T1000 (cell line): ENCODE data around the gene TRPM4.
A peak's percentile ranks its signal among the peaks of the same experiment; 100 is the strongest.
"Not testable (repeated sequence)": the region's sequence is repeated elsewhere in the genome, so short reads cannot be mapped to it uniquely, and the experiment has no call there.

Experiments used
- DNase-seq: peaks from one replicate; lab custom pipeline; 2025; ENCODE audit warnings: mixed read lengths; lab: John Stamatoyannopoulos, UW

TRPM4 gene

GRCh38 chr19:49190781-49191180 is 33.2 kb downstream of the TRPM4 start:
- DNase-seq = no peak

GRCh38 chr19:49193822-49194394 is 36.3 kb downstream of the TRPM4 start:
- no peak for DNase-seq

GRCh38 chr19:49194408-49194807 is 36.8 kb downstream of the TRPM4 start:
- no peak for DNase-seq

- DNase-seq = no peak
These were observed 39.1 kb downstream of the TRPM4 start for GRCh38 chr19:49196527-49197240.

GRCh38 chr19:49200238-49200862 is 42.8 kb downstream of the TRPM4 start:
- no peak for DNase-seq

- no peak for DNase-seq
These were observed 43.5 kb downstream of the TRPM4 start for GRCh38 chr19:49201042-49201441.

- no peak for DNase-seq
These were observed 47.5 kb downstream of the TRPM4 start for GRCh38 chr19:49205114-49205513.

- DNase-seq = not testable (repeated sequence)
These were observed 51.9 kb downstream of the TRPM4 start for GRCh38 chr19:49209502-49209901.

GRCh38 chr19:49210108-49210900 is 52.7 kb downstream of the TRPM4 start:
- DNase-seq = no peak

GRCh38 chr19:49210901-49211451 is 53.4 kb downstream of the TRPM4 start:
- DNase-seq = no peak

- DNase-seq = no peak
These were observed 54.6 kb downstream of the TRPM4 start for GRCh38 chr19:49212016-49212701.

- DNase-seq = no peak
These were observed 56.2 kb downstream of the TRPM4 start for GRCh38 chr19:49213791-49214190.

GRCh38 chr19:49214701-49215100 is 57.1 kb downstream of the TRPM4 start:
- DNase-seq = no peak

- DNase-seq = peak; percentile 21
These were observed 58.5 kb downstream of the TRPM4 start for GRCh38 chr19:49216071-49216470.

GRCh38 chr19:49217382-49217781 is 59.8 kb downstream of the TRPM4 start:
- DNase-seq = no peak

- DNase-seq = no peak
These were observed 64.4 kb downstream of the TRPM4 start for GRCh38 chr19:49222011-49222410.

GRCh38 chr19:49222528-49222927 is 64.9 kb downstream of the TRPM4 start:
- DNase-seq = no peak

GRCh38 chr19:49223472-49223871 is 65.9 kb downstream of the TRPM4 start:
- no peak for DNase-seq

- not testable (repeated sequence) for DNase-seq
These were observed 66.8 kb downstream of the TRPM4 start for GRCh38 chr19:49224441-49224840.

- DNase-seq = peak; percentile 42
These were observed 67.3 kb downstream of the TRPM4 start for GRCh38 chr19:49224879-49225278.

GRCh38 chr19:49229416-49229815 is 71.8 kb downstream of the TRPM4 start:
- DNase-seq = no peak

- no peak for DNase-seq
These were observed 73.8 kb downstream of the TRPM4 start for GRCh38 chr19:49231389-49231788.
